HTR-8/SVneo (cell line): ENCODE data around the gene TEN1.

Experiments
- DNase-seq: peaks from one replicate; pipeline ENCODE4 v3.0.0; 2011; ENCODE audit warnings: low spot score, mixed read lengths; ENCODE audit not compliant: insufficient read length
- FAIRE-seq: peaks from 2 replicates; lab custom pipeline; 2011; peaks lifted over from hg19 to GRCh38; lab: Jason Lieb, UNC

Gene TEN1

GRCh38 chr17:76049239-76049638, 70.2 kb downstream of the TEN1 start:
- DNase-seq (no peak), FAIRE-seq (no peak)

GRCh38 chr17:76049836-76050537, 70.9 kb downstream of the TEN1 start:
- FAIRE-seq (no peak), DNase-seq (no peak)
